Panc1 (cell line): ENCODE measurements around the gene TXLNA. TPM values are rescaled to one million over a fixed set of nuclear protein-coding genes. Genes with fewer than 3 reads are reported as not detected.

Experiments
- ATAC-seq: fragments of 200-7000 bp; cut with Tn5 transposase; 2 replicates; pipeline ENCODE4 v1.9.1; 2020; ENCODE audit warnings: mild to moderate bottlenecking, moderate library complexity
- BruUV-seq: library from RNA; stranded (reverse); fragments of 400-500 nt; replicated peaks from 2 replicates; lab custom pipeline; 2021; lab: Mats Ljungman, UMichigan
- CTCF ChIA-PET: fragments of 300-600 bp; sonication (Branson Sonifier 250); formaldehyde crosslinking; loops from one replicate; lab custom pipeline; 2022; ENCODE audit warnings: antibody characterized with exemption; lab: Charles Lee
- POLR2A ChIA-PET: fragments of 300-600 bp; sonication (Branson Sonifier 250); formaldehyde crosslinking; loops from one replicate; lab custom pipeline; 2022; ENCODE audit warnings: antibody characterized with exemption; lab: Charles Lee
- DNase-seq: peaks from one replicate; pipeline ENCODE4 v3.0.0-alpha.2; 2010; ENCODE audit warnings: low read depth, low spot score
- H3K27ac ChIP-seq: 2 replicates; pipeline ENCODE4 v1.5.1; 2011; ENCODE audit warnings: mild to moderate bottlenecking, low read length, inconsistent platforms
- H3K27me3 ChIP-seq: fragments of 200-500 bp; sonication (Bioruptor generic); 2 replicates; pipeline ENCODE4 v1.6.0; 2014; ENCODE audit warnings: low read length, inconsistent platforms; ENCODE audit not compliant: control insufficient read depth, insufficient read depth
- H3K36me3 ChIP-seq: fragments of 200-500 bp; sonication (Bioruptor generic); 2 replicates; pipeline ENCODE4 v1.5.1; 2014; ENCODE audit warnings: inconsistent platforms, mild to moderate bottlenecking, low read length, moderate library complexity; ENCODE audit not compliant: control insufficient read depth, insufficient read depth
- H3K4me1 ChIP-seq: 2 replicates; pipeline ENCODE4 v1.5.1; 2011; ENCODE audit warnings: inconsistent platforms, mild to moderate bottlenecking, low read length, moderate library complexity; ENCODE audit not compliant: control insufficient read depth, insufficient read depth
- H3K4me3 ChIP-seq, 2 experiments: 2 replicates each; pipeline ENCODE4 v1.5.1; 2011 to 2012; ENCODE audit warnings: low read depth in 2 of 2, low read length in 2 of 2, mild to moderate bottlenecking in 2 of 2, inconsistent platforms in 1 of 2, moderate library complexity in 1 of 2
- H3K9me3 ChIP-seq: fragments of 200-500 bp; sonication (Bioruptor generic); 2 replicates; pipeline ENCODE4 v1.5.1; 2014; ENCODE audit warnings: low read depth, mild to moderate bottlenecking, inconsistent platforms, low read length, moderate library complexity; ENCODE audit not compliant: control insufficient read depth, insufficient read depth
- POLR2AphosphoS5 ChIP-seq: IDR thresholded peaks from 2 replicates; pipeline ENCODE4 v1.6.1; 2012; ENCODE audit warnings: mild to moderate bottlenecking, low read depth, low read length, moderate library complexity
- REST ChIP-seq, 2 experiments: IDR thresholded peaks; 2 replicates each; pipeline ENCODE4 v1.6.1; 2011 to 2012; ENCODE audit warnings: low read depth in 2 of 2, control low read depth in 1 of 2, low read length in 1 of 2, mild to moderate bottlenecking in 1 of 2, moderate library complexity in 1 of 2; ENCODE audit not compliant: insufficient read depth in 1 of 2
- SIN3A ChIP-seq: IDR thresholded peaks from 2 replicates; pipeline ENCODE4 v1.6.1; 2012; ENCODE audit warnings: low read depth, mild to moderate bottlenecking, low read length, moderate library complexity, borderline replicate concordance; ENCODE audit not compliant: insufficient read depth
- TCF7L2 ChIP-seq: IDR thresholded peaks from 2 replicates; pipeline ENCODE4 v1.6.1; 2011; ENCODE audit warnings: mild to moderate bottlenecking, low read depth, low read length, inconsistent platforms
- in situ Hi-C: cut with HindIII; loops from 2 replicates; pipeline ENCODE4 v1.10.0; 2016; ENCODE audit warnings: low sequenced_read_pairs, low pct_unique_long_range_greater_than_20kb
- intact Hi-C: fragments of 100-400 bp; cut with micrococcal nuclease; formaldehyde crosslinking; loops from one replicate; pipeline ENCODE4 v1.10.0; 2022; ENCODE audit not compliant: unreplicated experiment
- total RNA-seq: library from RNA; stranded (reverse); gene quantifications from one replicate; pipeline ENCODE4 v1.2.1, GENCODE V29; 2021; ENCODE audit not compliant: unreplicated experiment
- TF ChIP-seq, protein P1 (sequence below): fragments of 450-650 bp; IDR thresholded peaks from 2 replicates; pipeline ENCODE4 v1.5.1; 2017; ENCODE audit warnings: mild to moderate bottlenecking

The TXLNA gene
- total RNA-seq, 1 experiment from 2014 or later, result 115 TPM

GRCh38 chr1:32195972-32196823 is 16.7 kb downstream of the TXLNA start:
- CTCF ChIA-PET, result no interaction called here
- H3K4me3 ChIP-seq, result no peak overlapping the region
- BruUV-seq, result TSS peak; percentile 70
- DNase-seq, result no peak
- TF ChIP-seq REST (IDR thresholded peaks at IDR 0.05; ENCODE audit: insufficient read depth in 1 of 2, low read depth in 2 of 2, low read length in 1 of 2) (no peak), POLR2AphosphoS5 (peak; percentile 18; the same call in 1 of the 2 replicates), TCF7L2 (no peak)
- no peak for ATAC-seq
- H3K4me1 ChIP-seq, result peaks cover 43% of the 10 kb centered on the region
- POLR2A ChIA-PET, result no interaction called here
- in situ Hi-C loops, result no loop called here
- H3K27me3 ChIP-seq, result no peaks in the 10 kb centered on the region
- intact Hi-C loops, result no loop called here
- H3K36me3 ChIP-seq, result peaks cover 26% of the 10 kb centered on the region
- no peak overlapping the region; the same call in 1 of the 2 replicates for H3K27ac ChIP-seq
- no peaks in the 10 kb centered on the region for H3K9me3 ChIP-seq

GRCh38 chr1:32197074-32197473 is 17.6 kb downstream of the TXLNA start:
- Histone ChIP-seq H3K27ac (no peak overlapping the region), H3K9me3 (no peaks in the 10 kb centered on the region), H3K4me3 (no peak overlapping the region), H3K36me3 (peaks cover 21% of the 10 kb centered on the region), H3K27me3 (no peaks in the 10 kb centered on the region), H3K4me1 (peaks cover 48% of the 10 kb centered on the region)
- no peak for DNase-seq
- no peak for ATAC-seq
- CTCF ChIA-PET, result no interaction called here
- TF ChIP-seq SIN3A (no peak), REST (IDR thresholded peaks at IDR 0.05; ENCODE audit: insufficient read depth in 1 of 2, low read depth in 2 of 2, low read length in 1 of 2) (no peak), POLR2AphosphoS5 (no peak), TCF7L2 (no peak)
- TF ChIP-seq, protein P1, sequence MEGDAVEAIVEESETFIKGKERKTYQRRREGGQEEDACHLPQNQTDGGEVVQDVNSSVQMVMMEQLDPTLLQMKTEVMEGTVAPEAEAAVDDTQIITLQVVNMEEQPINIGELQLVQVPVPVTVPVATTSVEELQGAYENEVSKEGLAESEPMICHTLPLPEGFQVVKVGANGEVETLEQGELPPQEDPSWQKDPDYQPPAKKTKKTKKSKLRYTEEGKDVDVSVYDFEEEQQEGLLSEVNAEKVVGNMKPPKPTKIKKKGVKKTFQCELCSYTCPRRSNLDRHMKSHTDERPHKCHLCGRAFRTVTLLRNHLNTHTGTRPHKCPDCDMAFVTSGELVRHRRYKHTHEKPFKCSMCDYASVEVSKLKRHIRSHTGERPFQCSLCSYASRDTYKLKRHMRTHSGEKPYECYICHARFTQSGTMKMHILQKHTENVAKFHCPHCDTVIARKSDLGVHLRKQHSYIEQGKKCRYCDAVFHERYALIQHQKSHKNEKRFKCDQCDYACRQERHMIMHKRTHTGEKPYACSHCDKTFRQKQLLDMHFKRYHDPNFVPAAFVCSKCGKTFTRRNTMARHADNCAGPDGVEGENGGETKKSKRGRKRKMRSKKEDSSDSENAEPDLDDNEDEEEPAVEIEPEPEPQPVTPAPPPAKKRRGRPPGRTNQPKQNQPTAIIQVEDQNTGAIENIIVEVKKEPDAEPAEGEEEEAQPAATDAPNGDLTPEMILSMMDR, result no peak
- POLR2A ChIA-PET, result interaction anchor here (0.6 kb wide), 2 partner anchors 90 to 118 kb away, joined by 4 read pairs; no protein-coding TSS in a partner anchor
- in situ Hi-C loops, result no loop called here
- intact Hi-C loops, result no loop called here
- BruUV-seq, result no TSS peak
